Trophoblast cell (in vitro differentiated cells and primary cell): ENCODE measurements around the gene HMG20B.
"Not testable (repeated sequence)": the region's sequence is repeated elsewhere in the genome, so short reads cannot be mapped to it uniquely, and the experiment has no call there.

Experiments
- DNase-seq, 2 donors: peaks; one replicate each; pipeline ENCODE4 v3.0.0-alpha.2; 2016
- H2AFZ ChIP-seq: 2 replicates; pipeline ENCODE4 v1.6.1; 2013; ENCODE audit warnings: low read length, moderate library complexity, mild to moderate bottlenecking; ENCODE audit not compliant: insufficient read depth, poor library complexity
- H2AK5ac ChIP-seq: 2 replicates; pipeline ENCODE4 v1.6.1; 2013; ENCODE audit warnings: mild to moderate bottlenecking, low read length
- H2BK120ac ChIP-seq: 2 replicates; pipeline ENCODE4 v1.6.1; 2013; ENCODE audit warnings: low read length, mild to moderate bottlenecking, moderate library complexity; ENCODE audit not compliant: insufficient read depth, poor library complexity
- H2BK12ac ChIP-seq: 2 replicates; pipeline ENCODE4 v1.6.1; 2013; ENCODE audit warnings: mild to moderate bottlenecking, low read length, moderate library complexity
- H2BK5ac ChIP-seq: 2 replicates; pipeline ENCODE4 v1.6.1; 2013; ENCODE audit warnings: low read length, low read depth, moderate library complexity, mild to moderate bottlenecking; ENCODE audit not compliant: poor library complexity
- H3K14ac ChIP-seq: 2 replicates; pipeline ENCODE4 v1.6.1; 2013; ENCODE audit warnings: mild to moderate bottlenecking, low read length
- H3K18ac ChIP-seq: 2 replicates; pipeline ENCODE4 v1.6.1; 2013; ENCODE audit warnings: mild to moderate bottlenecking, low read length
- H3K23ac ChIP-seq: 2 replicates; pipeline ENCODE4 v1.6.1; 2013; ENCODE audit warnings: low read length
- H3K27ac ChIP-seq: 2 replicates; pipeline ENCODE4 v1.5.1; 2013; ENCODE audit warnings: low read depth, mild to moderate bottlenecking, inconsistent platforms, low read length, moderate library complexity
- H3K27me3 ChIP-seq: 2 replicates; pipeline ENCODE4 v1.6.1; 2013; ENCODE audit warnings: inconsistent platforms, mild to moderate bottlenecking, low read length, moderate library complexity; ENCODE audit not compliant: insufficient read depth
- H3K36me3 ChIP-seq, 2 experiments: 1 replicate in 1 of 2; 2 replicates in 1 of 2; pipeline ENCODE4 v1.6.1; 2013; ENCODE audit warnings: low read length in 2 of 2, mild to moderate bottlenecking in 2 of 2, moderate library complexity in 1 of 2; ENCODE audit not compliant: insufficient read depth in 2 of 2, control insufficient read depth in 1 of 2
- H3K4ac ChIP-seq: 2 replicates; pipeline ENCODE4 v1.6.1; 2013; ENCODE audit warnings: low read depth, mild to moderate bottlenecking, low read length, moderate library complexity
- H3K4me1 ChIP-seq, 2 experiments: 1 replicate in 1 of 2; 2 replicates in 1 of 2; pipeline ENCODE4 v1.6.1; 2013; ENCODE audit warnings: low read length in 2 of 2, mild to moderate bottlenecking in 2 of 2, moderate library complexity in 1 of 2; ENCODE audit not compliant: insufficient read depth in 2 of 2, control insufficient read depth in 1 of 2
- H3K4me2 ChIP-seq: 2 replicates; pipeline ENCODE4 v1.6.1; 2013; ENCODE audit warnings: inconsistent platforms, mild to moderate bottlenecking, low read length, moderate library complexity
- H3K4me3 ChIP-seq: 2 replicates; pipeline ENCODE4 v1.5.1; 2013; ENCODE audit warnings: mild to moderate bottlenecking, low read depth, low read length, inconsistent platforms
- H3K79me1 ChIP-seq: one replicate; pipeline ENCODE4 v1.6.1; 2013; ENCODE audit warnings: low read length
- H3K79me2 ChIP-seq: 2 replicates; pipeline ENCODE4 v1.6.1; 2013; ENCODE audit warnings: low read length, mild to moderate bottlenecking; ENCODE audit not compliant: control insufficient read depth, insufficient read depth, poor library complexity
- H3K9ac ChIP-seq: 2 replicates; pipeline ENCODE4 v1.6.1; 2013; ENCODE audit warnings: mild to moderate bottlenecking, low read length
- H3K9me3 ChIP-seq: 2 replicates; pipeline ENCODE4 v1.6.1; 2013; ENCODE audit warnings: low read depth, mild to moderate bottlenecking, control low read depth, inconsistent platforms, low read length; ENCODE audit not compliant: insufficient read depth
- H4K12ac ChIP-seq: 2 replicates; pipeline ENCODE4 v1.6.1; 2013; ENCODE audit warnings: low read depth, mild to moderate bottlenecking, low read length, moderate library complexity
- H4K8ac ChIP-seq: 2 replicates; pipeline ENCODE4 v1.6.1; 2013; ENCODE audit warnings: low read depth, mild to moderate bottlenecking, low read length, moderate library complexity
- H4K91ac ChIP-seq: one replicate; pipeline ENCODE4 v1.6.1; 2013; ENCODE audit warnings: low read depth, mild to moderate bottlenecking, low read length, moderate library complexity
- WGBS: extraction: QIAGEN DNeasy Blood & Tissue Kit; methylation state at CpG from one replicate; pipeline ENCODE4 v1.1.7; 2013; ENCODE audit warnings: missing lambda C conversion rate; ENCODE audit not compliant: insufficient read length, insufficient coverage; ENCODE audit errors: extremely low coverage; 5-methylcytosine and 5-hydroxymethylcytosine counted together

HMG20B gene

GRCh38 chr19:3529299-3529698 lies 43.4 kb upstream of the HMG20B start:
- H3K27me3 ChIP-seq, H4K91ac ChIP-seq, DNase-seq, H3K79me1 ChIP-seq, H4K8ac ChIP-seq, H3K79me2 ChIP-seq, H3K18ac ChIP-seq, H3K4me1 ChIP-seq, H2BK120ac ChIP-seq, H2AK5ac ChIP-seq, H3K27ac ChIP-seq, H3K9ac ChIP-seq, H3K9me3 ChIP-seq, H4K12ac ChIP-seq, H3K23ac ChIP-seq, H2BK12ac ChIP-seq, H2BK5ac ChIP-seq, H3K4me2 ChIP-seq, H3K14ac ChIP-seq, H2AFZ ChIP-seq, H3K4ac ChIP-seq: not testable (repeated sequence)
- Histone ChIP-seq H3K36me3 (peaks cover 81 to 88% of the 10 kb centered on the region in 2 experiments), H3K4me3 (peak overlapping the region; percentile 33)
- 100% methylated on average over 1 of the region's 7 CpGs for WGBS

GRCh38 chr19:3530389-3530788 lies 42.4 kb upstream of the HMG20B start:
- no peak overlapping the region for H3K4ac ChIP-seq
- no peak overlapping the region for H2AFZ ChIP-seq
- WGBS, result no CpG with 5 or more reads among the region's 12 CpGs
- no peak overlapping the region for H2BK5ac ChIP-seq
- no peaks in the 10 kb centered on the region for H3K79me2 ChIP-seq
- H3K4me3 ChIP-seq, result no peak overlapping the region
- no peak overlapping the region for H2AK5ac ChIP-seq
- no peak overlapping the region for H4K8ac ChIP-seq
- no peak overlapping the region for H4K91ac ChIP-seq
- no peak for DNase-seq
- no peak overlapping the region for H2BK120ac ChIP-seq
- H3K4me2 ChIP-seq, result no peak overlapping the region
- H3K9me3 ChIP-seq, result no peaks in the 10 kb centered on the region
- H3K14ac ChIP-seq, result no peak overlapping the region
- H3K79me1 ChIP-seq, result no peaks in the 10 kb centered on the region
- H2BK12ac ChIP-seq, result no peak overlapping the region
- H4K12ac ChIP-seq, result no peak overlapping the region
- no peak overlapping the region for H3K27ac ChIP-seq
- H3K23ac ChIP-seq, result no peak overlapping the region
- peaks cover 84 to 90% of the 10 kb centered on the region in 2 experiments for H3K36me3 ChIP-seq
- H3K9ac ChIP-seq, result no peak overlapping the region
- no peaks in the 10 kb centered on the region for H3K27me3 ChIP-seq
- no peak overlapping the region for H3K18ac ChIP-seq
- H3K4me1 ChIP-seq, result no peaks in the 10 kb centered on the region

- H2AFZ ChIP-seq, result no peak overlapping the region
- no peaks in the 10 kb centered on the region for H3K27me3 ChIP-seq
- H2BK120ac ChIP-seq, result no peak overlapping the region
- no peak overlapping the region for H3K18ac ChIP-seq
- no peak overlapping the region for H3K4me2 ChIP-seq
- no peak overlapping the region for H2BK5ac ChIP-seq
- no peak overlapping the region for H3K23ac ChIP-seq
- DNase-seq, result no peak
- no CpG with 5 or more reads among the region's 29 CpGs for WGBS
- H3K9me3 ChIP-seq, result no peaks in the 10 kb centered on the region
- H4K8ac ChIP-seq, result no peak overlapping the region
- H3K79me1 ChIP-seq, result no peaks in the 10 kb centered on the region
- H3K4me3 ChIP-seq, result no peak overlapping the region
- no peak overlapping the region for H4K91ac ChIP-seq
- H3K14ac ChIP-seq, result no peak overlapping the region
- no peak overlapping the region for H3K9ac ChIP-seq
- H2AK5ac ChIP-seq, result no peak overlapping the region
- no peak overlapping the region for H3K4ac ChIP-seq
- H2BK12ac ChIP-seq, result no peak overlapping the region
- no peak overlapping the region for H4K12ac ChIP-seq
- no peaks in the 10 kb centered on the region for H3K79me2 ChIP-seq
- peaks cover 0 to under 1% of the 10 kb centered on the region in 2 experiments for H3K4me1 ChIP-seq
- no peak overlapping the region for H3K27ac ChIP-seq
- peaks cover 86 to 91% of the 10 kb centered on the region in 2 experiments for H3K36me3 ChIP-seq
Observed at GRCh38 chr19:3531716-3532115, 41.0 kb upstream of the HMG20B start.

GRCh38 chr19:3532154-3532786 lies 40.5 kb upstream of the HMG20B start:
- no peak overlapping the region for H3K4me3 ChIP-seq
- no peak overlapping the region for H2BK120ac ChIP-seq
- H3K36me3 ChIP-seq, result peaks cover 84 to 91% of the 10 kb centered on the region in 2 experiments
- H3K9me3 ChIP-seq, result no peaks in the 10 kb centered on the region
- no CpG with 5 or more reads among the region's 33 CpGs for WGBS
- H3K18ac ChIP-seq, result no peak overlapping the region
- H3K4ac ChIP-seq, result no peak overlapping the region
- no peak overlapping the region for H3K23ac ChIP-seq
- H2BK12ac ChIP-seq, result no peak overlapping the region
- no peak overlapping the region for H3K14ac ChIP-seq
- H2AFZ ChIP-seq, result no peak overlapping the region
- H4K91ac ChIP-seq, result no peak overlapping the region
- peaks cover 0 to 6% of the 10 kb centered on the region in 2 experiments for H3K4me1 ChIP-seq
- H2BK5ac ChIP-seq, result no peak overlapping the region
- H3K9ac ChIP-seq, result no peak overlapping the region
- H3K27me3 ChIP-seq, result no peaks in the 10 kb centered on the region
- H4K12ac ChIP-seq, result no peak overlapping the region
- no peak for DNase-seq
- no peaks in the 10 kb centered on the region for H3K79me2 ChIP-seq
- H3K27ac ChIP-seq, result no peak overlapping the region
- no peak overlapping the region for H3K4me2 ChIP-seq
- no peak overlapping the region for H4K8ac ChIP-seq
- H2AK5ac ChIP-seq, result no peak overlapping the region
- no peaks in the 10 kb centered on the region for H3K79me1 ChIP-seq
